Measurements from ENCODE around the gene SIM2. TPM values are rescaled to one million over a fixed set of nuclear protein-coding genes. Genes with fewer than 3 reads are reported as not detected.

Gene SIM2
- total RNA-seq, 1 experiment from 2014 or later: 0.50 TPM

DNA sequence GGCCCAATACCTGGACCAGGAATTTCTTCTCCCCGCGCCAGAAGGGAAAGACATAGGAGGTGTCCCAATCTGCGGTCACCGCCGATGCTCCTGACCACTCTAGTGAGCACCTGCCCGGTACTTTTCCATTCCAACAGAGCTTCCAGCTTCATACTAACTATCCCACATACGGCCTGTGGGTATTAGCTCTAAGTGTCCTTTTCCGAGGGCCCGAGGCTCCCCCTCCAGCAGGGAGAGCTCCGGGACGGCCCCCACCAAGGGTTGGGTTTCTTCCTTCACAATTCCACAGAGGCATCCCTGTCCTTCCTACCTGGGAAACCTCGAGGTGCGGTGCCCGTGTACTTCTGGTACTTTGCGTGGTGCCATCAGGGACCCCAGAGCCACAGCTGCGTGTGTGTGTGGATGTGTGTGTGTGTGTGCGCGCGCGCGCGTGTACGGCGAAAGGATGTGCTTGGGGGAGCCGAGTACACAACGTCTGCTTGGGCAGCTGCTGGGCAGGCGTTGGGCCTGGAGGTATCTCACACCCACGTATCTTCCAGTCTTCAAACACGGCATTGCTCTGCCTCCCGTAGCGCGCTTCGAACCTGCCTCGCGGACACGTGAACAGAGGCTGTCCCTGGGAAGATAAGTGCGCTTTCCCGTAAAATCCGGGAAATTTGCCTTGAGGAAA is 2.4 kb upstream of the SIM2 start:
- in situ Hi-C loops (cut with HindIII; ENCODE audit: low pct_unique_long_range_greater_than_20kb, low sequenced_read_pairs): no loop called here
- DNase-seq (ENCODE audit: low read depth, low spot score): no peak

DNA sequence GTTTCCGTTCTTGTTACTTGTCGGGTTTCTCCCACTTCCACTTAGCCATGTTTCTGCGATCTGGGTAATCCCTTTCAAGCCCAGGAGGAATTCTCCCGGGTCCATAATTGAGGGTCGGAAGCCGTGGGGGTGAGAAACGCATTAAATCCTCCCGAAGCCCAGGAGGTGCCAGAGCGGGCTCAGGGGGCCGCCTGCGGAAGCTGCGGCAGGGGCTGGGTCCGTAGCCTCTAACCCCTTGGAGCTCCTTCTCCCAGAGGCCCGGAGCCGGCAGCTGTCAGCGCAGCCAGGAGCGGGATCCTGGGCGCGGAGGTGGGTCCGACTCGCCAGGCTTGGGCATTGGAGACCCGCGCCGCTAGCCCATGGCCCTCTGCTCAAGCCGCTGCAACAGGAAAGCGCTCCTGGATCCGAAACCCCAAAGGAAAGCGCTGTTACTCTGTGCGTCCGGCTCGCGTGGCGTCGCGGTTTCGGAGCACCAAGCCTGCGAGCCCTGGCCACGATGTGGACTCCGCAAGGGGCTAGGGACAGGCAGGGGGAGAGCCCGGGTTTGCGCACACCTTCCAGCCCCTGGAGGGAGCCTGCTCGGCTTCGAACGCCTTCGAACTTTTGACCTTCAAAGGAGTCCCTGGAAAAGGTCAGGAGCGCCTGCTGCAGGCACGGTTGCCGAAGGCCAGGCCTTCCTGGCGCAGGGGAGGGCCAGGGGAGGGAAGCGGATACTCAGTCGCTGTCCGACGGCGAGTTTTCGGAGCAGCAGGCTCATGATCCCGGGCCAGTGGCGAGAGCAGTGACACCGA is 1.7 kb upstream of the SIM2 start:
- in situ Hi-C loops (cut with HindIII; ENCODE audit: low pct_unique_long_range_greater_than_20kb, low sequenced_read_pairs): no loop called here
- DNase-seq (ENCODE audit: low read depth, low spot score): no peak

DNA sequence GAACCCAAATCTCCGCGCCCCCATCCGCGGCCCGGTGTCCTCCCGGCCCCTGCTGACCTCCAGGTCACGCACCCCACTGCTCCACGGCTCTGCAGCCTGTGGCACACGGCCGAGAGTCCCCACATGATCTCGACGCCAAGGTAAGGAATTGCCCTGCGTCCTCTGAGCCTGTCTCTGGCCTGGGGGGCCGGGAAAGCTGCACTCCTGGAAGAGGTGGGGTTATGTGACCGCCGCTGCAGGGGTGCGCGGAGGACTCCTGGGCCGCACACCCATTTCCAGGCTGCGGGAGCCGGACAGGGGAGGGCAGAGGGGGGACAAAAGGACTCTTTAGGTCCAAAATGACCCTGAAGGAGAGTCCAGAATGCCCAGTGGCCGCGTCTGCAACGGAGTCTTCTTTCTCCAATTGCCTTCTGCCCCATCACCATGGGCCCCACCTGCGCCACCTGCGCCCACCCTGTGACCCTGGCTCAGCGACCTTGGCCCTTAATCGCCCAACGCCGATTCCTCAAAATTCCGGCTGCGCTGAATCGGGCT is 997 bp upstream of the SIM2 start:
- DNase-seq (ENCODE audit: low read depth, low spot score): no peak
- in situ Hi-C loops (cut with HindIII; ENCODE audit: low pct_unique_long_range_greater_than_20kb, low sequenced_read_pairs): no loop called here

DNA sequence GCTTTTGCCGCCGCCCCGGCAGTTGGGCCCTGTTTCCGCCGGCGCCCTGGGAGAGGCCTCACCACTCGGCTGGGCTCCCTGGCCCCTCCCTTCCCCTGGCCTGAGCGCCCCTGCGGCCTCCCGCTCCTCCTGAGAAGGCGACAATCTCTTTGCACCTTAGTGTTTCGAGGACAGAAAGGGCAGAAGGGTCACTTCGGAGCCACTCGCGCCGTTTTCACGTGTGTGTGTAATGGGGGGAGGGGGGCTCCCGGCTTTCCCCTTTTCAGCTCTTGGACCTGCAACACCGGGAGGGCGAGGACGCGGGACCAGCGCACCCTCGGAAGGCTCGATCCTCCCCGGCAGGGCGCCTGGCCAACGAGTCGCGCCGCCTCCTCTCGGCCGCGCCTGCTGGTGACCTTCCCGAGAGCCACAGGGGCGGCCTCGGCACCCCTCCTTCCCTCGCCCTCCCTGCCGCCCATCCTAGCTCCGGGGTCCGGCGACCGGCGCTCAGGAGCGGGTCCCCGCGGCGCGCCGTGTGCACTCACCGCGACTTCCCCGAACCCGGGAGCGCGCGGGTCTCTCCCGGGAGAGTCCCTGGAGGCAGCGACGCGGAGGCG is 432 bp upstream of the SIM2 start:
- DNase-seq (ENCODE audit: low read depth, low spot score): no peak
- in situ Hi-C loops (cut with HindIII; ENCODE audit: low pct_unique_long_range_greater_than_20kb, low sequenced_read_pairs): no loop called here

GRCh38 chr21:36699546-36700294 is 805 bp downstream of the SIM2 start:
- in situ Hi-C loops (cut with HindIII; ENCODE audit: low pct_unique_long_range_greater_than_20kb, low sequenced_read_pairs): no loop called here
- DNase-seq (ENCODE audit: low read depth, low spot score): no peak

DNA sequence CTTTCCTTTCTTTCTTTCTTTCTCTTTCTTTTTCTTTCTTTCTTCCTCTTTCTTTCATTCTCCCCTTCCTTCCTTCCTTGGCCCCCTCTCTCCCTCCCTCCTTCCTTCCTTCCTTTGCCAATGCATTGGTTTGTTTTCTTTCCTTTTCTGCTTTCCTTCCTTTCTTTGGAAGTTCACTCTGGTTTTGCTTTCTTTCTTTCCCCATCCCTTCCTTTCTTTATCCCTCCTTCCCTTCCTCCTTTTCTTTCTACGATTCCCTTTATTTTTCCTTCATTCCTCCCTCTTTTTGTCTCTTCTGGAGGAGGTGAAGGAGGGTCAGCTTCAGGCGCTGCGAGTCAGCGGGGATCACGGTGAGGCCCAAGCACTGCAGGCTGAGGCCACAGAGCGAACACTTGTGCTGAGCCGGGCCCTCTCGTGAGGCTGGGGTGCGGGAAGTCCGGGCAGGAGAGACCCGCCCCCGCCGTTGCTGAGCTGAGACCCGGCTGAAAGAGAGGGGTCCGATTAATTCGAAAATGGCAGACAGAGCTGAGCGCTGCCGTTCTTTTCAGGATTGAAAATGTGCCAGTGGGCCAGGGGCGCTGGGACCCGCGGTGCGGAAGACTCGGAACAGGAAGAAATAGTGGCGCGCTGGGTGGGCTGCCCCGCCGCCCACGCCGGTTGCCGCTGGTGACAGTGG is 1.5 kb downstream of the SIM2 start:
- in situ Hi-C loops (cut with HindIII; ENCODE audit: low pct_unique_long_range_greater_than_20kb, low sequenced_read_pairs): no loop called here
- no peak for DNase-seq (ENCODE audit: low read depth, low spot score)

GRCh38 chr21:36700971-36701755 is 2.2 kb downstream of the SIM2 start:
- in situ Hi-C loops (cut with HindIII; ENCODE audit: low pct_unique_long_range_greater_than_20kb, low sequenced_read_pairs): no loop called here
- no peak for DNase-seq (ENCODE audit: low read depth, low spot score)

- in situ Hi-C loops (cut with HindIII; ENCODE audit: low pct_unique_long_range_greater_than_20kb, low sequenced_read_pairs): no loop called here
- DNase-seq (ENCODE audit: low read depth, low spot score): no peak
These were observed 3.1 kb downstream of the SIM2 start for GRCh38 chr21:36701756-36702621.

DNA sequence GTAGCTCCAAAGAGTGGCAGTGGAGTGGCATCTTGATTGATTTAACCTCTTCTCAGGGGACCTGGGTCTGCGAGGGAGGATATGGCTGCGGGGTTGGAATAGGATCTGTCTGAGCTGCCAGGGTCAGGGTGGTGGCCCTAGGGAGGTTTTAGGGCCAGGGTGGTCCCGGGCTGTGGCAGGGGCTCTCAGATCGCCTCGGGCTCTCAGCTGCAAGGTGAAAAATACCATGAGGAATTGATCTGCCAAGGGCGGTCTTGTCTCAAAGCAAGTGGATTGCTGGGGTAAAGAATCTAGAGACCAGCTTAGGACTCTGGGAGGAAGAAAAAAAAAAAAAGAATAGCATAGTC is 3.7 kb downstream of the SIM2 start:
- in situ Hi-C loops (cut with HindIII; ENCODE audit: low pct_unique_long_range_greater_than_20kb, low sequenced_read_pairs): no loop called here
- no peak for DNase-seq (ENCODE audit: low read depth, low spot score)

GRCh38 chr21:36703123-36703522 is 4.2 kb downstream of the SIM2 start:
- in situ Hi-C loops (cut with HindIII; ENCODE audit: low pct_unique_long_range_greater_than_20kb, low sequenced_read_pairs): no loop called here
- DNase-seq (ENCODE audit: low read depth, low spot score): no peak

- in situ Hi-C loops (cut with HindIII; ENCODE audit: low pct_unique_long_range_greater_than_20kb, low sequenced_read_pairs): no loop called here
- DNase-seq (ENCODE audit: low read depth, low spot score): no peak
These were observed 4.8 kb downstream of the SIM2 start for GRCh38 chr21:36703626-36704280.

- no peak for DNase-seq (ENCODE audit: low read depth, low spot score)
- in situ Hi-C loops (cut with HindIII; ENCODE audit: low pct_unique_long_range_greater_than_20kb, low sequenced_read_pairs): no loop called here
These were observed 5.5 kb downstream of the SIM2 start for GRCh38 chr21:36704281-36704957.

- in situ Hi-C loops (cut with HindIII; ENCODE audit: low pct_unique_long_range_greater_than_20kb, low sequenced_read_pairs): no loop called here
- DNase-seq (ENCODE audit: low read depth, low spot score): no peak
These were observed 6.2 kb downstream of the SIM2 start for GRCh38 chr21:36704958-36705678.

DNA sequence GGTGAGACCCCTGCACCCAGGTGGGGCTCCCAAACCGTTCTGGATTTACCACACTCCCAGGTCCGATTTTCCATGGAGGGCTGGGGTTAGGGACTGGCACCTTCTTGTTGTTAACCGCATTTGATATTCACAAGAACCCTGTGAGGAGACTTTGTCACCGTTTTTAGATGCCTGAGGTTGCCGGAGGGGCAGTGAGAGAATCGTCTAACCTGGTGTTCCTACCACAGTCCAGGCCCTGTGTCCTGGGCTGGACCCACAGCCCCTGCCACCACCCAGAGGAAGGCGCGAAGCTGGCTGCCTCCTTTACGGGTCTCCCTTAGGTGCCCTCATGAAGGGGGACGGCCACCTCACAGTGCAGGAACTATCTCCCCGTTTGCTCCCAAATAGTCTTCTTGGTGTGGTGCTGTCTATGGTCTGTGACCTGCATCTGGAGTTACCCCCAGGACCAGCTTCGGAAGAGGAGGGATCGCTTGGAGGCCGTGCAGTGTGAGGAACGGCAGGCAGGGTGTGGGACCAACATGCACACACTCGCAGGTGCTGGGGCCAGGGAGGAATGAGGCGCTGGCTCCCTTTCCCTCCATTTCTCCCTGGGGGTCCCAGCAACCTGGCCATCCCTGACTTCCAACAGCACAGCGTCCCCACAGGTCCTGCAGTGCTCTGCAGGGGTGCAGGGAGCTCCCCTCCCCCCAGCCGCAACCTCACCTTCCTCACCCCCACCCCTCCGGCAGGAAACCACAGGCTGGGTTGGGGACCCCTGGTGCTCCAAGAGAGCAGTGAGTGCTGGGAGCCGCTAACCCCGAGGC is 7.0 kb downstream of the SIM2 start:
- in situ Hi-C loops (cut with HindIII; ENCODE audit: low pct_unique_long_range_greater_than_20kb, low sequenced_read_pairs): no loop called here
- DNase-seq (ENCODE audit: low read depth, low spot score): no peak
